Testis (tissue), 5 donors: Measurements from ENCODE around the gene DPF1. TPM values are rescaled to one million over a fixed set of nuclear protein-coding genes. Genes with fewer than 3 reads are reported as not detected.

Experiments used
- DNase-seq: peaks from one replicate; pipeline ENCODE4 v3.0.0-alpha.2; 2019
- H3K27ac ChIP-seq, 2 donors: fragments of 200-600 bp; sonication (generic); one replicate each; pipeline ENCODE4 v1.5.1; 2019
- H3K27me3 ChIP-seq: fragments of 200-600 bp; sonication (generic); one replicate; pipeline ENCODE4 v1.5.1; 2019
- H3K36me3 ChIP-seq: fragments of 200-600 bp; sonication (generic); one replicate; pipeline ENCODE4 v1.5.1; 2017; ENCODE audit warnings: low read depth; ENCODE audit errors: missing control alignments
- H3K4me1 ChIP-seq: fragments of 200-600 bp; sonication (generic); one replicate; pipeline ENCODE4 v1.5.1; 2019
- H3K4me3 ChIP-seq, 2 donors: fragments of 200-600 bp; sonication (generic); one replicate each; pipeline ENCODE4 v1.5.1; 2017 to 2019
- H3K9me3 ChIP-seq: fragments of 200-600 bp; sonication (generic); one replicate; pipeline ENCODE4 v1.5.1; 2017
- POLR2A ChIP-seq: fragments of 450-650 bp; IDR thresholded peaks from one replicate; pipeline ENCODE4 v1.6.1; 2017; ENCODE audit warnings: antibody characterized with exemption, mild to moderate bottlenecking, moderate library complexity
- WGBS, 2 donors: methylation state at CpG; one replicate each; pipeline ENCODE4 v1.1.5; 2018; 5-methylcytosine and 5-hydroxymethylcytosine counted together
- intact Hi-C: fragments of 100-400 bp; cut with DNase I; formaldehyde crosslinking; loops from one replicate; pipeline ENCODE4 v1.15.1; 2023; ENCODE audit warnings: low total_unique reads
- long read RNA-seq, 2 donors: transcript quantifications; one replicate each; lab custom pipeline, GENCODE V29; 2026
- polyA plus RNA-seq: library from polyadenylated mRNA; stranded (reverse); fragments of 350-450 nt; fragmentation: Illumina TruSeq; extraction: RNeasy Lipid Tissue Mini Kit (QIAGEN cat#74804); gene quantifications from one replicate; pipeline ENCODE4 v1.2.3, GENCODE V29; 2014; ENCODE audit warnings: low read depth, low replicate concordance; ENCODE audit not compliant: insufficient read depth
- total RNA-seq, 2 donors: library from RNA; depleted of rRNA; stranded (reverse); fragments of >200 nt; gene quantifications; one replicate each; pipeline ENCODE4 v1.2.3, GENCODE V29; 2016
- TF ChIP-seq, protein P1 (sequence below), 3 experiments: fragments of 450-650 bp in 2 of 3; fragments of 200-600 bp in 1 of 3; sonication (generic) in 1 of 3; IDR thresholded peaks; one replicate each; pipeline ENCODE4 v1.5.1; 2016 to 2019; ENCODE audit warnings: antibody characterized with exemption in 3 of 3, mild to moderate bottlenecking in 2 of 3, moderate library complexity in 1 of 3

DPF1 gene
- 1 to 10 TPM; 4.7 to 6.4 TPM for total RNA-seq
- 3.6 TPM for polyA plus RNA-seq
- long read RNA-seq, donor 1, partial matches to known transcripts: 157 of 362 reads
- long read RNA-seq, donor 1, other reads (novel, unspliced or antisense): 202 of 362 reads
- long read RNA-seq, donor 2, partial matches to known transcripts: 0 of 1 reads
- long read RNA-seq, donor 2, other reads (novel, unspliced or antisense): 0 of 1 reads

DNA sequence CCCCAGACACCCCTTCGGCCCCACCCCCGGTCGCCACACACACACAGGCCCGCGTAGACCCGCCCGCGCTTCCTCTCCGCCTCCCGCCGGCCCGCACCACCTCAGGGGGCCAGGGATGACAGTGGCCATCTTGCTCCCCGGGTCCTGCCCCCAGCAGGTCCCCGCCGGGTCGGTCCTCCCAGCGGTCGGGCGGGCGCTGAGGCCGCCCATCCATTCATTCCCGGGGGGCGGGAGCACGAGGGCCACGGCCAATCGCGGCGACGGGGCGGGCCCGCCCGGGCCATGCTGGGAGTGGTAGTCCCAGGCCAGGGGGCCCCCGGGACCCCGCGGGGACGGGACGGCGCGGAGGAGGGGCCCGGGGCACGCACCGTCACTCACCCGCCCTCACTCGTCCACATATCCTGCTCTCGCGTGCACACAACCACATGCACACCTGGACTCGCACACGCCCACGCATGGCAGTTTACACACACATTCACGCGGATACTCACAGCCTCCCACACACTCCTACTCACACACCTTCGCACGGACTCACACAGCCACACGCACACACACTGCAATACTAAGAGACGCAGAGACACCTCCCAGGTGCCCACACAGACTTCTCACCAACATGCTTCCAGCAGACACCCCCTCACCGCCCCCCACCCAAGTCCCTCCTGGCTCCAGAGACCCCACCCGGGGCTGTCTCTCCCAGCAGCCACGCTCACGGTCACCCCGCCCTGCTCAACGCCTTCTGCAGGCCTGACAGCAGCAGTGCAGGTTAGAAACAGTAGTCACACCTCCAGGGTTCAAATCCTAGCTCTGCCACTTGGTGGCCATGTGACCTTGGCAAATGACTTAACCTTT, at the start of gene DPF1:
Gene DPF1, minus strand, starts transcription at position 209 of the 849 bp plus-strand sequence. Its CDS starts 80 bp downstream, at position 129.
- H3K9me3 ChIP-seq: no peaks in the 10 kb centered on the region
- H3K4me1 ChIP-seq: peaks cover 15% of the 10 kb centered on the region
- peak within 1 kb of the TSS; percentile 47 to 61 for H3K4me3 ChIP-seq
- WGBS, 2 donors: 2 to 19% methylated on average over 11 to 52 of the region's 61 CpGs
- intact Hi-C loops: no loop called here
- peaks cover 4% of the 10 kb centered on the region for H3K27me3 ChIP-seq
- H3K27ac ChIP-seq: no peak within 1 kb of the TSS
- DNase-seq: peak; percentile 63
- TF ChIP-seq, protein P1, sequence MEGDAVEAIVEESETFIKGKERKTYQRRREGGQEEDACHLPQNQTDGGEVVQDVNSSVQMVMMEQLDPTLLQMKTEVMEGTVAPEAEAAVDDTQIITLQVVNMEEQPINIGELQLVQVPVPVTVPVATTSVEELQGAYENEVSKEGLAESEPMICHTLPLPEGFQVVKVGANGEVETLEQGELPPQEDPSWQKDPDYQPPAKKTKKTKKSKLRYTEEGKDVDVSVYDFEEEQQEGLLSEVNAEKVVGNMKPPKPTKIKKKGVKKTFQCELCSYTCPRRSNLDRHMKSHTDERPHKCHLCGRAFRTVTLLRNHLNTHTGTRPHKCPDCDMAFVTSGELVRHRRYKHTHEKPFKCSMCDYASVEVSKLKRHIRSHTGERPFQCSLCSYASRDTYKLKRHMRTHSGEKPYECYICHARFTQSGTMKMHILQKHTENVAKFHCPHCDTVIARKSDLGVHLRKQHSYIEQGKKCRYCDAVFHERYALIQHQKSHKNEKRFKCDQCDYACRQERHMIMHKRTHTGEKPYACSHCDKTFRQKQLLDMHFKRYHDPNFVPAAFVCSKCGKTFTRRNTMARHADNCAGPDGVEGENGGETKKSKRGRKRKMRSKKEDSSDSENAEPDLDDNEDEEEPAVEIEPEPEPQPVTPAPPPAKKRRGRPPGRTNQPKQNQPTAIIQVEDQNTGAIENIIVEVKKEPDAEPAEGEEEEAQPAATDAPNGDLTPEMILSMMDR (IDR thresholded peaks at IDR 0.05): no peak
- TF ChIP-seq POLR2A: no peak
- H3K36me3 ChIP-seq: no peaks in the 10 kb centered on the region

DNA sequence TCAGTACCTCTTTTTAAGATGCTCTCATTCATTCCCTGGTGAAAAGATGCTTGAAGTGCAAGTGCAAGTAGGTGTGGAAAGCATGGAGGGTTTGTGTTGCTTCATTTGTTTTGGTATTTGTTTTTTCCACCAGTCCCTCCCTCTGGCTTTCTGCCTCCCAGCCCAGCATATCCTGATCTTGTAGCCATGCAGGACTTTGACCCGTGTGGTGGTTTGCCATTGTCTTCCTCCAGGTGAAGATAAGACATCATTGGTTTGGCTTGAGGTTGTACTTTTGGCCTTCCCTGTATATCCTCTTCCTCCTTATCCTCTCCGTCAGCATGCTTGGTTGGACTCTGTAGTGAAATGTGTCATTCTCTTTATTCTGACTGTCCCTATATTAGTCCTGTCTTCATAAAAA, 49.5 kb upstream of the DPF1 start:
- H3K36me3 ChIP-seq: no peaks in the 10 kb centered on the region
- TF ChIP-seq POLR2A: no peak
- TF ChIP-seq, protein P1 (IDR thresholded peaks at IDR 0.05): no peak
- no peak for DNase-seq
- intact Hi-C loops: no loop called here
- H3K9me3 ChIP-seq: no peaks in the 10 kb centered on the region
- 72 to 84% methylated on average over 2 of the region's 2 CpGs for WGBS, 2 donors
- no peaks in the 10 kb centered on the region for H3K27me3 ChIP-seq
- peaks cover 6% of the 10 kb centered on the region for H3K4me1 ChIP-seq
- no peak overlapping the region for H3K27ac ChIP-seq
- H3K4me3 ChIP-seq: no peak overlapping the region

DNA sequence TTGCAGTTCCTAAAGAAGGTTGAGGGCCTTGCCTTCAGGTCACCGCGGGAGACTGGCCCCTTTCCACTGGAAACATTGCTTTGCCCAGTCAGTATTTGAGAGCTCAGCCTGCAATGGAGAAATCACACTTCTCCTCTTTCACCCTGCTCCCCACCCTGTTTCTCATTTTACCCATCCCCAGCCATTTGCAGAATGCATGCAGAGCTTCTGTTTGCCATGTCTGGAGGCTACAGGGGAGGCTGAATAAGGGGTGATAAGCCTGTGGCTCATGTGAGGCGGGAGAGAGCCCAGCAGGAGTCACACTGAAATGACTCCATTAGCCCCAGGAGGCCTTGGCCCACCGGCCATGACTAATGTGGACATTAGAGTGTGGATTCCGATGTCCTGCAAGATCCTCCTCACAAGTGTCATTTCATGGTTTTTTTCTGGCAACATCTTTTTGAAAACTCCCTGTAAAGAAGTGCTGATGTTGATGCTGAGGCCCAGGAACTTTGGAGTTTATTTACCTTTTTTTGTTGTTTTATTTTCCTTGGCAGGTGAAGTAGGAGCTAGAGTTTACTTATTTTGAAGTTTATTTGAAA, 46.7 kb upstream of the DPF1 start:
- H3K27me3 ChIP-seq: no peaks in the 10 kb centered on the region
- DNase-seq: no peak
- H3K4me1 ChIP-seq: peaks cover 14% of the 10 kb centered on the region
- TF ChIP-seq, protein P1 (IDR thresholded peaks at IDR 0.05): no peak
- TF ChIP-seq POLR2A: no peak
- WGBS, 2 donors: 75 to 77% methylated on average over 5 of the region's 5 CpGs
- H3K4me3 ChIP-seq: no peak overlapping the region
- H3K9me3 ChIP-seq: no peaks in the 10 kb centered on the region
- no peaks in the 10 kb centered on the region for H3K36me3 ChIP-seq
- H3K27ac ChIP-seq: no peak overlapping the region
- intact Hi-C loops: no loop called here

DNA sequence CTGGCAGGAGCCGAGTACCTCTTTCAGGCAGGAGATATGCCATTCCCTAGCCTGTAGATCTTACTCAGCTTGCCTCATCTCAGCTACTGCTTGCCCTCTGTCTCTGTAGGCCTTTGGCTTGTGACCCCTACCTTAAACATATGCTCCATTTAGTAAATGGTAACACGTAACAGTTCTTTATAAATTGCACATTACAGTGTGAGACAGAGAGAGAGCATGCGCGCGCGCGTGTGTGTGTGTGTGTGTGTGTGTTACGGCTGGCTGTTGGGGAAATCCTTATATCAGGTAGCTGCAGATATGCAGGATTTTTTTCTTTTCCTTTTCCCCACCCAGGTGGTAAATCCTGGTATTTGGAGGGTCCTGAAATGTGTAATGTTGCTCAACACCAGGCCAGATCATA, 44.5 kb upstream of the DPF1 start:
- Histone ChIP-seq H3K4me3 (no peak overlapping the region), H3K36me3 (no peaks in the 10 kb centered on the region), H3K27ac (no peak overlapping the region), H3K27me3 (no peaks in the 10 kb centered on the region), H3K9me3 (no peaks in the 10 kb centered on the region), H3K4me1 (peaks cover 20% of the 10 kb centered on the region)
- TF ChIP-seq, protein P1 (IDR thresholded peaks at IDR 0.05): no peak
- TF ChIP-seq POLR2A: no peak
- intact Hi-C loops: no loop called here
- no peak for DNase-seq
- 68 to 85% methylated on average over 8 of the region's 8 CpGs for WGBS, 2 donors
